NCI-H1436 (cell line): ENCODE data around the gene MRPL49.
"Not testable (repeated sequence)": the region's sequence is repeated elsewhere in the genome, so short reads cannot be mapped to it uniquely, and the experiment has no call there.

Experiments used
- DNase-seq: peaks from one replicate; lab custom pipeline; 2025; lab: John Stamatoyannopoulos, UW

The MRPL49 gene

DNA sequence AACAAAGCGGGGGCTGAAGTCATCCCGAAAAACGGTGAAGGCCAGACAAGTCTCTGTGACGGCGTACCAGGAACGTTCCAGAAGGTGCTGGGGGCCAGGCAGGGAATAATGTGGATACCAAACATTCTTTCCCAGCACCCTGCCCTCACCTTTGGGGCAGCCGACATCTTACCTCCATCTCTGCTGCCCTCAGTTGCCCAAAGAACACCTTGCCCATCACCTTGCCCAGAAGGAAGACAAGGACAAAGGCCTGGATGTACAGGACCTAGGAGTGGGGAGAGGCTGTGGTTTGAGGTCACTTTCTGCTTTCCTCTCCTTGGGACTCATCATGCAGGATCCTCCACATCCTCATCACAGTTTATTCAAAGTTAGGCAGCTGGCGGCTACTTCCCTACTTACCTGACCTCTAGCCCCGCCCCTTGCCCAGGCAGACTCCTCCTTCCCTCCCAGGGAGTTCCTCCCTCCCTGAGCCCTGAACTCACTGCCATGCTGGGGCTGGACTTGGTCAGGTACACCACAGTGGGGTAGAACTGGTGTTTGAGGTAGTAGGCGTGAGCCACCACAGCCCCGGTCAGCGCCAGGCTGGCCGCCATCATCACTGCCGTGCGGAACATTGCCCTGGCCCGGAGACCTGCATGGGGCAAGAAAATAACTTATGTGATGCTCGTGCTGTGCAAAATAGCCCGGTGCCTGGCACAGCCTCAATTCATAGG is 11.0 kb downstream of the MRPL49 start:
- no peak for DNase-seq

DNA sequence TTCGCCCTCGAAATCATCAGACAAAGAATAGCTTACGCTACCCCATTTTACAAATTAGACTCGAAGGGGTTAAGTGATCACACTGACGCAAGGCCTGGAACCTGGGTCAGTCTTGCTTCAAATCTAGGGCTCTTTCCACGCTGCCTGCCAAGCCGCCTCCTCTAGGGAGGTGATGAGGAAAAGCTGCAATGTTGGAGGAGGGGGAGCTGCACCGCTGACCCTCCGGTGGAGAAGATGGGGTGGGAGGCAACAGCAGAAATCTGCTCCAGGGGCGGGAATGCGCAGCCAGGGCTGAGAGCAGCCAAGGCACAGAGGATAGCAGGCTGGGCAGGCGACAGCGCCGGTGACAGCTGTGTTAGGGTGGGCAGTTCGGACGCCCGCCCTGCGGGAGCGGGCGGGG is 11.6 kb downstream of the MRPL49 start:
- DNase-seq, result no peak

DNA sequence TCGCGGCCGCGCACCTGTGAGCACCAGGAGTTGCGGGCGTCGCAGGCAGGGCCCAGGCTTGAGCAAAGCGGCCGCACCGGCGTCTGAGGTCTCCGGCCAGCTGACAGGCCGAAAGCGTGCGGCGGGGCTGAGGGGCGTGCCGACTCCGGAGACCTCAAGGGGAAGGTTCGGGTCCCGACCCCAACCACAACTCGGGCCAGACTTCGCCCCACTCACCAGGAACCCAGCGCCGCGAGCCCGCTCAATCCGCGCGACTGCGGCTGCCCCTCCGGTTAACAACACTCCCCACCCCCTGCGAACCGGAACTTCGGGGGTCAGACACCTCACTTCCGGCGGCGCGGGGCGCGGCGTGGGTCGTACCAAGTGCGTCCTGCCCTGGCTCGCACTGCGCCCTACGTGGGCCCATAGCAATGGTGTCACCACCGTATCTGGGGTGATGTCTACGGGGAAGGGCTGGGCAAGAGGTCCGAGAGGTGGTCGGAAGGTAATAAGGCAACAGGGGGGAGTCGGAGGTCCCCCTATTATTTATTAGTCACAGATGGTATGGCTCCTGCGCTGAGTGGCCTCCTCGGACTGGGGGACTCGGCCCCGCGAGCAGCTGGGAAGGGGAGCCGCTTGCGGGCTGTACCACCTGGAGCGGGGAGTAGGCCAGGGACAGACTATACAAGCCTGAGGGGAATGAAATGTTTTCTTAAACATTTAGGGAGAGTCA is 12.3 kb downstream of the MRPL49 start, which contains the start of gene SYVN1:
Gene SYVN1 (minus strand): TSS at position 280 of the 712 bp plus-strand sequence. CDS start 918 bp downstream, outside the sequence.
- DNase-seq, result peak; percentile 81

DNA sequence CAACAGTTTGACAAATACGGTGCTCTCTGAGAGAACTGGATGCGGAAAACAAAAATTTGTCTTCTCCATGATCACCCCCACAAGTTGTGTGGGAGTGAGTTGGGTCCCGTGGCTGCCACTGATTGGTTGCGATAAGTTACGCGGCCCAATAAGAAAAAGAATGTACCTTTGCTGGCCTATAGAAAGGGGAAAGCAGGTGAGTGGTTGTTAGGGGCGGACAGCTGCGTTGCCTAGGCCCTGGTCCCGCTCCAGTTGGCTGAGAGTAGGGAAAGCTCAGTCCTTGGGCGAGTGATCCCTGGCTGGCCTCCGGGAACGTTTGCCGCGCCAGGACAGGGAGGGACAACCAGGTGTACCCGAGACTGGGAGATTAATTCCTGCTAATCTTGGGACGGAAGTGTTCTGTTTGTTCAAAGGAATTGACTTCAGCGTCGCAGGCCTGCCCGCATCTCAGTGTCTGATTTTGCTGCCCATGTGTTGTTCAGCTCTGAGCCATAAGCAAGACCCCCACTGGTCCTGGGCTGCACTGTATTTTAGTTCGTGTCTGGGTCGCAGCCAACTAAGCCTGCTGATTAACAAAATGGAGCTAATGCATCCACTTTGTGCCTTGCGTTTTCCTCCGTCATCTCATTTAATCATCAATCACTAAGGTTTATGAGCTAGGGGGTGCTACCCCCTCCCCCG is 13.0 kb downstream of the MRPL49 start:
- peak; percentile 91 for DNase-seq

DNA sequence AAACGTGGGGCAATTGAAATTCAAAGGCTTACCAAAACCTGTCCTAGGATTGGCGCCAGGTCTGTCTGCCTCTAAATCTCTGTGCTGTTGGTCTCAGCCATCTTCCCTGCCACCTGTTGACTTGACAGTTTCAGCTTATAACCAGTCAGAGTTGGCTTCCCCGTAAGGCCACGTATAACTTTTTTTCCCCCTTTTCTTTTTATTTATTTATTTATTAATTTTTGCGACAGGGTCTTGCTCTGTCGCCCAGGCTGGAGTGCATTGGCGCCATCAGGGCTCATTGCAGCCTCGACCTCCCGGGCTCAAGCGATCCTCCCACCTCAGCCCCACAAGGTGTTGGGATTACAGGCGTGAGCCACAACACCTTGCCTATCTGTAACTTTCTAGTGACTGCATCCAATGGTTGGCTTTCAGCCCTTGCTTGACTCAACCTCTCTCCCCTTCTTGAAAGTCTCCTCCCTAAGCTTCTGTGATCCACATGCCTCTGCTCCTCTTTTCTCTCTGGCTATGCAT is 13.6 kb downstream of the MRPL49 start:
- DNase-seq, result no peak

DNA sequence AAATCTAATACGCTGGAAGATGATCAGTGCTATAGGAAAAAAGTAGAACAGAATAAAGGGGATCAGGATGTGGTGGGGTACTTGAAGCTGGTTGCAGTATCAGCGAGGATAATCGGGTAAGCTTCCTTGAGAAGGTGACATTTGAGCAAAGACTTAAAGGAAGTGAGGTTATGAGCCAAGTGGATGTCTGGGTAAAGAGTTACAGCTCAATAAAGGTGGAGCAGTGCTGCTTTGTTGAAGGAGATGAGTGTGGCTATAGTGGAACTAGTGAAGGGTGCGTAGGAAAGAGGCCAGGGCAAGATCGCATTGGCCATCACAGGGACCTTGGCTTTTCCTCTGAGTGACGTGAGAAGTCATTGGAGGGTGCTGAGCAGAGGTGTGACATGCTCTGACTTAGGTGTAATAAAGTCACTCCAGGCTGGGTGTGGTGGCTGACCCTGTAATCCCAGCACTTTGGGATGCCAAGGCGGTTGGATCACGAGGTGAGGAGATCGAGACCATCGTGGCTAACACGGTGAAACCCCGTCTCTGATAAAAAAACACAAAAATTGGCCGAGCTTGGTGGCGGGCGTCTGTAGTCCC is 14.5 kb downstream of the MRPL49 start:
- DNase-seq, result no peak

DNA sequence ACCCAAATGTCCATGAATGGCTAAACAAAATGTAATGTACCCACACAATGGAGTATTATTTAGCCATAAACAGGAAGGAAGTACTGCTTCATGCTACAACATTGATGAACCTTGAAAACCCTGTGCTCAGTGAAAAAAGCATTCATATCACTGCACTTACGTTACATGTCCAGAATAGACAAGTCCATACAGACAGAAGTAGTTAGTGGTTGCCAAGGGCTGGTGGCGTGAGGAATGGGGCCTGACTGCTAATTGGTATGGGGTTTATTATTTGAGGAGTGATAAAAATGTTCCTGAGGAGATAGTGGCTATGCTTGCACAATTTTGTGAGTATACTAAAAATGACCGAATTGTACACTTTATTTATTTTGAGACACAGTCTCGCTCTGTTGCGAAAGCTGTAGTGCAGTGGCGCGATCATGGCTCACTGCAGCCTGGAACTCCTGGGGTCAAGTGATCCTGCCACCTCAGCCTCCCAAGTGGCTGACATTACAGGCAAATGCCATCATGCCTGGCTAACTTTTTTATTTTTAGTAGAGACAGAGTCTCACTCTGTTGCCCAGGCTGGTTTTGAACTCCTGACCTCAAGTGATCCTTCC is 19.9 kb downstream of the MRPL49 start:
- no peak for DNase-seq

DNA sequence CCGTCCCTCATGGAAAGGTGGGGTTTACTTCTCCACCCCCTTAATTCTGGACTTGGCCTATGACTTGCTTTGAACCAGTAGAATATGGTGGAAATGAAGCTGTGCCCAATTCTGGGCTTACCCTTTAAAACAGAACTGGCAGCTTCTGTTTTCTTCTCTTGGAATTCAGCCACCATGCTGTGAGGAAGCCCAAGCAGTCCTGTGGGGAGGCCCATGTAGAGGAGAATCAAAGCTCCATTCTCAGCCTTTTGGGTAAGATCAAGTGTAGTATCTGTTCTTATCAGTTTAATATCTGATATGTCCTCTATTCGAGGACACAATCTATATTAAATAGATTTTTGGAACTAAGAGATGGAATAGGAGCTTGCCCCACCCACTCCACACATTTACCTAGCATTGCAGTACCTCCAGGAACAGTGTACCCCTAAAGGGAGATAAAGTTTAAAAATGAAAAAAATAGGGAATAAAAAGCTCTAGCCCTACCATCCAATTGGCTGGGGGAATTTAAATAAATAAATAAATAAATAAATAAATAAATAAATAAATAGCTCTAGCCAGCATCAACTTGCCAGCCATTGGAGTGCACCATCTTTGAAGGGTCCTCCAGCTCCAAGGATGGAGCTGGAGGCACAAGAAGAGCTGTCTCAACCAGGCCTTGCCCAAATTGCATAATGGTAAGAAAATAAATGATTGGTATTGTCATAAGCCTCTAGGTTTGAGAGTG is 25.4 kb downstream of the MRPL49 start:
- DNase-seq, result no peak

DNA sequence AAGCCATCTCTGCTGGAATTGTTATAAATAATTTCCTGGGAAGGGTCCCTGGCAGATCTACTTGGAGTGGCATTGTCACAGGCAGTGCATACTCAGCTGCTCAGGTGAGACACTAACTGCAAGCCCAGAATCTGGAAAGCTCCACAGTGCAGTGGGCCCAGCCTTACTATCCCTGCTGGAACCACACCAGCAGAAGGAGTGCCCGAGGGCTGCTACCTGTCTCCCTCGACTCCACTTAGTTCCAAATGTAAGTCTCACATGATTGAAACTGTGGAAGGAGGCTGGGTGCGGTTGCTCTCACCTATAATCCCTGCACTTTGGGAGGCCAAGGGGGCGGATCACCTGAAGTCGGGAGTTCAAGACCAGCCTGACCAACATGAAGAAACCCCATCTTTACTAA is 26.5 kb downstream of the MRPL49 start:
- DNase-seq, result no peak

DNA sequence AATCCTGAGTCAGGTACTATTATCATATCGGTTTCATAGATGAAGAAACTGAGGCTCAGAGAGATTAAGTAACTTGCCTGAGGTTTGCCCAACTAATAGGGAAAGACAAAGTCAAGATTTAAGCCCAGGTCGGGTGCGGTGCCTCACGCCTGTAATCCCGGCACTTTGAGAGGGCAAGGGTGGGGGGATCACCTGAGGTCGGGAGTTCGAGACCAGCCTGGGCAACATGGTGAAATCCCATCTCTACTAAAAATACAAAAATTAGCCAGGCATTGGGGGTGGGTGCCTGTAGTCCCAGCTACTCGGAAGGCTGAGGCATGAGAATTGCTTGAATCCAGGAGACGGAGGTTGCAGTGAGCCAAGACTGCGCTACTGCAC is 28.0 kb downstream of the MRPL49 start:
- DNase-seq, result not testable (repeated sequence)

DNA sequence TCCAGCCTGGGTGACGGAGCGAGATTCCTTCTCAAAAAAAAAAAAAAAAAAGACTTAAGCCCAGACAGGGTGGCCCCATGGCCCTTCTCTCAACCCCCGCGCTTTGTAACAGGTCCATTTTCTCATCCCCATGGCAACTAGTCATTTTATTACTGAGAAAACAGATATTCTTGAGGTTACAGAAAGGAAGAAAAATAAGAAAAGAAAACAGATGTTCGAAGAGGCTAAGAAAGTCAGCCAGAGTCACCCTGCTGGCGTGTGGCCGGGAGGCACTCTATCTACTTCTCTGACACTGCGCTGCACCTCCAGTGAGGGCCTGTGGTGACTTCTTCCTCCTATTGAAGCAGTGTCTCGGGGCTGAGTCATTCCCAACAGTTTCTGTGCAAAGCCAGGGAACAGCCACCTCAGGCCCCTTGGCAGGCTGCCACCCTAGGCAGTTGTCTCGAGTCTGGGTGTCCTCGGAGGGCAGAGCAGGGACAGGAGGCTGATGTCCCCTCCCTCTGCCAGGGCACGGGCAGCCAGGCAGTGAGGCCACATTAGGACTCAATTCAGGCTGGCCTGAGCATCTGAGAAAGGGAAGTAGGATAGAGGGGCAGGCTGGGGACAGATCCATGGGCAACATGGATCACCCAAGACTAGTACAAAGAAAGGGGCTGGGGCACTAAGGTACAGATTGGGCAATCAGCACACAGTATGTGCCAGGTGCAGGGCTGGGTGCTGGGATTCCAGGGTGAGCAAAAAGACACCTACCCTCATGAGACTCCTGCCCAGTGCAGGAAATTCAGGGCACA is 28.6 kb downstream of the MRPL49 start:
- DNase-seq, result no peak

DNA sequence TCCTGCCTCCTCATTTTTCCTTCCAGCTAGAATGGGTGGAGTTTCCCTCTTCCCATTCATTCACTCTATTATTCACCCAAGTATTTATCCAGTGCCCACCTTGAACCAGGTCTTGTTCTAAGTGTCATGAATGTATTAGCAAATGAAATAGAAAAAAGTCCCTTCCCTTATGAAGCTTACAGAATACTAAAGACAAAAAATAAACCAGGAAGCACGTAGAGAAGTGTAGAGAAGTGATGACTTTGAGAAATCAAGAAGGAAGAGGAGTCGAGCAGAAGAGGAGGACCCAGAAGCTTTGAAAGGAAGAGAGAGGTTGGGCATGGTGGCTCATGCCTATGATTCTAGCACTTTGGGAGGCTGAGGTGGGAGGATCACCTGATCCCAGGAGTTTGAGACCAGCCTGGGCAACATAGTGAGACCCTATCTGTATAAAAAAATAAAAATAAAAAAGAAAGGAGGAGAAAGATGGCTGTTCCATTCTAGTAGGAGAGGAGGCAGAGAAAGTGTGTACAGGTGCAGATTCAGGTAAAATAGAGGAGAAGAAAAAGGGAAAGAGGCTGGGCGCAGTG is 29.3 kb downstream of the MRPL49 start:
- DNase-seq, result no peak

DNA sequence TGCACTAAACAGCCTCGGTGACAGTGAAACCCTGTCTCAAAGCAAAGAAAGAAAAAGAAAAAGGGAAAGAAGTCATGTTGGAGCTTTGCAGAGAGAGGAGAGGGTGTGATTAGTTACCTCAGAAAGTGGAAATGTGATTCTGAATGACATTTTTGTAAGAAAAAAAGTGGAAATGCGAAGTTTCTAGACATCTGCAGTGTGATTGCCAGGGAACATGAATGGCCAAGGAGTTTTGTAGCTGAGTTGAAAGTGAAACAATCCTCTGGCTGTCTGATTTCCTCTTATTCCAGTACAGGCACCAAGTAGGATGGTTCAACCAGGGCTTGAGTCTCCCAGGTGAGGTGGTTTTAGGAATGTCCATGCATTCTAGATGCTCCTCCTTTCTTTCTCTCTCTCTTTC is 30.0 kb downstream of the MRPL49 start:
- no peak for DNase-seq

DNA sequence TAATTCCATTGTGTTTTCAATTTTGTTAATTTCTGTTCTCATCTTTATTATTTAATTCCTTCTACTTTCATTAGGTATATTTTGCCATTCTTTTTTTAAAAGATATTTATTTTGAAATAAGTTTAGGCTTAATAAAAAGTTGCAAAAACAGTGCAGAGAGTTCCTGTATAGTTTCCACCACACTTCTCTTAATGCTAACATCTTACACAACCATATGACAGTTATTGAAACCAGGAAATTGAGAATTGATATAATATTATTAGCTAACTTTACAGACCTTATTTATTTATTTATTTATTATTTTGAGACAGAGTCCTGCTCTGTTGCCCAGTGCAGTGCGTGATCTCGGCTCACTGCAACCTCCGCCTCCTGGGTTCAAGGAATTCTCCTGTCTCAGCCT is 34.1 kb downstream of the MRPL49 start:
- DNase-seq, result no peak

DNA sequence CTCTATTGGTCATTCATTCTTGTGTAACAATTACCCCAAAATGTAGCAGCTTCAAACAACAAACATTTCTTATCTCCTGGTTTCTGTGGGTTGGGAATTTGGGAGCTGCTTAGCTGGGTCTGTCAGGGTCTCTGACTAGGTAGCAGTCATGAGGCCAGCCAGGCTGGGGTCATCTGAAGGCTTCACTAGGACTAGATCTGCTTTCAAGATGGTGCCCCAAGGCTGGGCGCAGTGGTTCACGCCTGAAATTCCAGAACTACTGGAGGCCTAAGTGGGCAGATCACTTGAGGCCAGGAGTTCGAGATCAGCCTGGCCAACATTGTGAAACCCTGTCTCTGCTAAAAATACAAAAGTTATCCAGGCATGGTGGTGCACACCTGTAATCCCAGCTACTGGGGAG is 34.8 kb downstream of the MRPL49 start:
- DNase-seq, result no peak

DNA sequence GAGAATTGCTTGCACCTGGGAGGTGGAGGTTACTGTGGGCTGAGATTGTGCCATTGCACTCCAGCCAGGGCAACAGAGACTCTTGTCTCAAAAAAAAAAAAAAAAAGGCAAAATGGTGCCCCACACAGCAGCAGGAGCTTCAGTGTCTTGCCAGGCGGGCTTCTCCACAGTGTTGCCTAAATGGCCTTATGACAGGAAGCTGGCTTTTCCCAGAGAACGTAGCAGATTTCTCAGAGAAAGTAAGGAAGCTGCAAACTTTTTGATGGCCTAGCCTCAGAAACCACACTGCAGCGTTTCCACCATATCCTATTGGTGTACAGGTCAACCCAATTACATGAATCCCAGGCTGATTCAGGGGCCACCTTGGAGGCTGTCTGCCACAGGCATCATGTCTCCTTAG is 35.2 kb downstream of the MRPL49 start:
- DNase-seq, result no peak

DNA sequence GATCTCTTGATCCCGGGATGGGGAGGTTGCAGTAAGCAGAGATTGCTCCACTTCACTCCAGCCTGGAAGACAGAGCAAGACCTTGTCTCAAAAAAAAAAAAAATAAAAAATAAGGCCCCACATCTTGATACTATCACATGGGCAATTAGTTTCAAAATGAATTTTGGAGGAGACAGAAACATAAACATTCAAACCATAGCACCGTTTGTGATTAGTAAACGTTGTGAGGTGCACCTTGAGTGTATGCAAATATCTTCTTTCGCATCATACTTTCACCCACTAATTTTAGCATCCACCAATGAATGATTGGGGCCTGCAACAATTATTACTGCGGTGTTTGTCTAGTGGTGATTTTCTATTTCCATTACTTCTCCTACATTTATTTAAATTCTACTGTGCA is 36.9 kb downstream of the MRPL49 start:
- no peak for DNase-seq

DNA sequence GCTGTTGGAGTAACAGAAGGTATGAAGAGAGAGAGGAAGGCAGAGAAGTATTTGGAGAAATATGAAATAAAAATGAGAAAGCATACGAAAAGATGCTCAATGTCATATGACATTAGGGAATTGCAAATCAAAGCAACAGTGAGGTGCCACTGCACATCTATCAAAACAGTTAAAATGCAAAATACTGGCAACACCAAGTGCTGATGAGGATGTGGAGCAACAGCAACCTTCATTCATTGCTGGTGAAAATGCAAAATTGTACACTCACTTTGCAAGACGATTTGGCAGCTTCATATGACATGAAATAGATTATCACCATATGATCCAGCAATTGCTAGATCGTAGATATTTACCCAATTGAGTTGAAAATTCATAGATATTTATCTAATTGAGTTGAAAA is 38.5 kb downstream of the MRPL49 start:
- DNase-seq, result no peak

DNA sequence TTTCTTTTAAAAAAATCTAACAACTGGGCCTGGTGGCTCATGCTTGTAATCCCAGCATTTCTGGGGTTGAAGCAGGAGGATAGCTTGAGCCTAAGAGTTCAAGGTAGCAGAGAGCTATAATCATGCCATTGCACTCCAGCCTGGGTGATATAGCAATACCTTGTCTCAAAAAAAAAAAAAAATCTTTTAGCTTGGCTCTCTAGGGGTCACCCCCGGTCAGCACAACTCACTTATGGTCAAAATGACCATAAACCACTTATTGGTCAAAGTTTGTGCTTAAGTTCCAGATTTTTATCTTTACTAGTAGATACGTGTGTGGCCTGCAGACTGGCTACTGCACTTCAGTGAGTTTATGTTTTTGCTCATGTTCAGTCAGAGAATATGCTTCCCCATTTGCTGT is 41.6 kb downstream of the MRPL49 start:
- no peak for DNase-seq
